Activated T-helper 1 cell treated with anti-CD3 and anti-CD28 coated beads, Interleukin-2, amount 50 U/mL, for 16 hours (primary cell): ENCODE results near the gene NXNL1.
A peak's percentile ranks its signal among the peaks of the same experiment; 100 is the strongest.

ENCODE experiments used
- DNase-seq, 2 donors: peaks; one replicate each; pipeline ENCODE4 v3.0.0-alpha.2; 2020; ENCODE audit warnings: low read depth in 1 of 2, low spot score in 1 of 2

Gene NXNL1

DNA sequence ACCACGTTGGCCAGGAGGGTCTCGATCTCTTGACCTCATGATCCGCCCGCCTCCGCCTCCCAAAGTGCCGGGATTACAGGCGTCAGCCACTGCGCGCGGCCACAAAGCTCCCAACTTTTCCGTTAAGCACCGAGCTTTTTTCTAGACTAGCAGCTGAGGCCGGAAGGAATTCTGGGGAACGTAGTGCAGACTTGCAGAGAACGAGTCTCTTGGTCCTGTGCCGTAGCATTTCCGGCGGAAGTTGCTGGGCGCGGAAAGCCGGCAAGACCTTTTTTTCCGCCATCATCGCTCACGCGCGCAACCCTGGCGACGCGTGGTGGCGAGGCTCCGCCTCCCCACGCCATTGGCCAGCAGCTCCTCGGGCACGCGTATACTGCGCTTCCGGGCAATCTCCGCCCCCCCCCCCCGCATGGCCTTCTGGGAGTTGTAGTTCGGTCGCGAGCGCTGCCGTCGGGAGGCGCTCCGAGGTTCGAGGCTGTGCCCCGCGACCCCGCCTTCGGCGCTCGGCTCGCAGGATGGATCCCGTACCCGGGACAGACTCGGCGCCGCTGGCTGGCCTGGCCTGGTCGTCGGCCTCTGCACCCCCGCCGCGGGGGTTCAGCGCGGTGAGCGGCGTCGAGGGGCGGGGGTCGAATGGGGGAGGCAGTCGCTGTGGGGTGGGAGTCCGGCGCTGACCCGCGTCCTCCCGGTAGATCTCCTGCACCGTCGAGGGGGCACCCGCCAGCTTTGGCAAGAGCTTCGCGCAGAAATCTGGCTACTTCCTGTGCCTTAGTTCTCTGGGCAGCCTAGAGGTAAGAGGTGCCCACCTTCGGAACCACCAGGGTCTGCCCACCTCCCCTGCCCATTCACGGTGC lies 40.9 kb downstream of the NXNL1 start, which contains the start of gene MVB12A:
MVB12A (plus strand) TSS at position 427 of the 854 bp plus-strand sequence; CDS start at position 516, 89 bp downstream.
- DNase-seq = peak; percentile 91 to 95

DNA sequence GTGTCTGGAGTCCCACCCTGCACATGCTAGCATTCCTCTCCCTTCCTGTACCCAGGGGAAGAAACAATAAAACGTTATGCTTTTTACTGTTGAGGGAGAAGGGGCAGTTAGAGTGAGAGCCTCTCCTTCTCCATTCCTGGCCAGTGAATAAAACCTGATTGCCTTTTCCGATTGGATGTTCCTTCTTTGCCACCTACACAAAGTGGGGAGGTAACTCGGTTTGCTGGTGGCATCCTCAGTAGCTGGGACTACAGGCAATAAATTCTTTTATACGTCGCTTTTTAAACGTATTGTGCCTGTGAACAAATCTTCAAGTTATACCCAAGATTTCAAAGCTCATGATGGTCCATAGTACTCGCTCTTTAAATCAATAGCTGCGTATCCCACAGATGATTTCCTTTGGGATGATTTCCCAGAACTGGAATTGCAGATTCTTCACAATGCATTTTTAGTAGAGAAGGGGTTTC lies 41.5 kb downstream of the NXNL1 start:
- no peak for DNase-seq

DNA sequence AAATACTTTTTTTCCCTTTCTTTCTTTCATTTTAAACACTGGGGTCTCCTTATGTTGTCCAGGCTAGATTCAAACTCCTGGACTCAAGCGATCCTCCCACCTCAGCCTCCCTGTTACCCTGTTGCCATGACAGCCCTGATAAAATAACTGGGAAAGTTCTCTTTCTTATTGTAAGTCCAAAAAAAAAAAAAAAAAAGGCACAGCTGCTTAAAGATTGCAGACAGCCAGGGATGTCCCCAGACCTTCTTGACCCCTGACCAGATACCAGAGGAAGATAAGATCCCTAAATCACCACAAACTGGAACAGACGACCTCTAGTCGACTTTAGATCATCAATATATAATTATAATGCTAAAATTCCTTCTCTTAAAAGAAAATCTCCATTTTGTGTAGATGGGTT lies 42.0 kb downstream of the NXNL1 start:
- DNase-seq = no peak

DNA sequence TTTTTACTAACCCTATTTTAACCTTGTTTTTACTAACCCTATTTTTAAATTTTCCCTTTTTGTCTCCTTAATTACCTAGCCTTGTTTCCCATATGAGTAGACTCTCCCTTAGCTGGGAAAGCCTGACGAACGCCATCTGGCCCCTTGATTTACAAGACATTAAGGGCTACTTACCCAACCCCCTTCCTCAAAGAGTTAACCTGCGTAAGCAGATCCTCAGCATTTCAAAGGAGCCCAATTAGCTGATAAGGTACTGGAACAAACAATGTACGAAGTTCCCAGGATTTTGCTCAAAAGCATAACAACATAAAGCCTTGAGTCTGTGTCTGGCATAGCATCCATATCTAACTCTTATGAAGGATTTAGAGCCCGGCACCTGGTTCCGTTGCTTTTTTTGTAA lies 45.6 kb downstream of the NXNL1 start:
- no peak for DNase-seq

DNA sequence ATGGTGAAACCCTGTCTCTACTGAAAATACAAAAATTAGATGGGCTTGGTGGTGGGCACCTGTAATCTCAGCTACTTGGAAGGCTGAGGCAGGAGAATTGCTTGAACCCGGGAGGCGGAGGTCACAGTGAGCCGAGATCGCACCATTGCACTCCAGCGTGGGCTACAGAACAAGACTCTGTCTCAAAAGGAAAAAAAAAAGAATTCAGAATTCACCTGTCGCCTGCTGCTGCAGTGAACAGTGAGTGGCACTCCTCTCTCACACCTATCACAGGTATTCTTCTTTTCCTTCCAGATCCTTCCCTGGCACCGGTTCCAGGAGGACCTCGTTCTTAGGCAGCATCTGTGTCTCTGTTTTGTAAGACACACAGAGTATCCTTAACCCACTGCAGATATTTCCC lies 46.6 kb downstream of the NXNL1 start:
- no peak for DNase-seq

DNA sequence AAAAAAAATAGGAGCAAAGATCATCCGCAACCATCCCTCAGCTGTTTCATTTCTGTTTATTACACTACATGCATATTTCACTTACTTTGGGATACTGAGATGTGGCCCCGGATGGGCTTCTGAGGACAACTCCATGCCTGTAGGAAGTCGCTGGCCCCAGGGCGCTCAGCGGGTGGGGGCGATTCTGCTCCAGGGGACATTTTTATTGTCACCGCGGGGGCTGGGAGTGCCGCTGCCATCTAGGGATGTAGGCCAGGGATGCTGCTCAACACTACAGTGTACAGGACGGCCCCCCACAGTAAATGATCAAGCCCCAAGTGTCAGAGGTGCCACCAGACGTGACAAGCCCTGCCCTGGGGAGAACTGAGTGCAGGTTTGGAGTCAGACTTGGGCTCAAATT lies 48.9 kb downstream of the NXNL1 start:
- DNase-seq = no peak

DNA sequence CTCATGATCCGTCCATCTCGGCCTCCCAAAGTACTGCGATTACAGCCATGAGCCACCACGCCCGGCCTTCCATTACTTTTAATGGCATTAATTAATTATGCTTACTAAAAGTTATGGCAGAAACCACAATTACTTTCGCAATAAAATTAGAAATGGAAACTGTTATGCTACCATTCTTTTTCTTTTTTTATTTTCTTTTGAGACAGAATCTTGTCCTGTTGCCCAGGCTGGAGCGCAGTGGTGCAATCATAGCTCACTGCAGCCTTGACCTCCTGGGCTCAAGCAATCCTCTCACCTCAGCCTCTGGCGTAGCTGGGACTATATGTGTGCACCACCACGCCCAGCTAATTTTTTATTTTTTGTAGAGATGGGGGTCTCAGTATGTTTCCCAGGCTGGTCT lies 50.7 kb downstream of the NXNL1 start:
- no peak for DNase-seq

DNA sequence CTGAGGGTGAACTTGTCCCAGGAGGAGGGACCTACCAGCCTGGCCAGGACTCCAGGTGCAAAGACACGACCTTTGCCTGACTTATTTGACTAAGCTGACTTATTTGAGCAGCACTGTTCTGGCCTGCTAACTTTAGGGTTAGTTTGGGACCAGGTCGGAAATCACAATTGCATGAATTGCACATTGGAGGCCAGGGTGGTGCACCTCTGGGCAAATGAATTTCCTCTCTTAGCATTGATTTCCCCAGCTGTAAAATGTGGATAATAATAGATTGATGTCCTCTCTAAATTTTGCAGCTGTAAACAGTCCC lies 53.9 kb downstream of the NXNL1 start:
- no peak for DNase-seq

DNA sequence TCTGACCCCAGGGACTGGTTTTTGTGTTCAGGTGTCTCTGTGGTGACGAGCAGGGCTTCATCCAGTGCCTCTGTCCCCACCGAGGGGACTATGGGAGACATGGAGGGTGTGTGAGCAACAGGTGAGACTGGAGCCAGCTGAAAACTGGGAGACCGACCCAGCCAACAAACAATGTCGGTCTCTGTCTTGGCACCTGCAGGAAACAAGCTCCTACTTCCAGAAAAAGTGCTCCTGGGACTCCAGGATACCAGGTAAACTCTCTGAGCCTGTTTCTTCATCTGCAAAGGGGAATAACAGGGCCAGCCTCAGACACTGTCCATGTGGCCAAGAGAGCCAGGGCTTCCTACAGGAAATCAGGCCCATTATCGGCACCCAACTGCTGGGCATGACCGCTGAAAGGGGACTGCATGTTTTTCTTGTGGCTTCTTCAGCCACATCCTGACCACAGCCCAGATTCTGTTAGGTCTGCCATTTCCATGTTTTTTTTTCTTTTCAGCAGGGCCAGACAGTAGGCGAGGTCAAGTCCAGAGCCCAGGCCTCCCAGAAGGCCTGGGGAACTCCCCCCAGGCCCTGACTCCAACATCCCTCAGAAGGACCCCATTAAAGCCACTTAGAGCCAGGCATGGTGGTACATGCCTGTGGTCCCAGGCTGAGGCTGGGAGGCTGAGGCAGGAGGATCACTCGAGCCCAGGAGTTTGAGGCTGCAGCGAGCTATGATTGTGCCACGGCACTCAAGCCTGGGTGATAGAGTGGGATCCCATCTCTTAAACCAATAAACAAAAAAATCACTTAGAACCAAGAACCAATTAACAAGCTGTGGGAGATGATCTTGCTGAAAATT lies 54.5 kb downstream of the NXNL1 start:
- DNase-seq = no peak
